ENCODE measurements around the gene CCDC149. TPM values are rescaled to one million over a fixed set of nuclear protein-coding genes. Genes with fewer than 3 reads are reported as not detected.

Gene CCDC149
- total and polyA plus RNA-seq, 8 donors, result 18.8 to 26.1 (median 22.0) TPM

DNA sequence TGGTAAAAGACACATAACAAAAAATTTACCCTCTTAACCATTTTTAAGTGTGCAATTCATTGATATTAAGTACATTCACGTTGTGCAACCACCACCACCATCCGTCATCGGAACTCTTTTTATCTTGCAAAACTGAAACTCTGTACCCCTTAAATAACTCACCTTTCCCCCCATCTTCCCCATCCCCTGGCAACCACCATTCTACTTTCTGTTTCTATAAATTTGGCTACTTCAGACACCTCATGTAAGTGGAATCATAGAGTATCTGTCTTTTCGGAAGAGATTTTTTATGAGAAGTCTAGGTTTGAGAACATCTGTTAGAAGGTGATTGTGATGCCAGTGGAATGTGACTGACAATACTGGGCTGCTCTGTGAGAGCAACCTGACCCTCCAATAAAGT lies 39.8 kb upstream of the CCDC149 start:
- ATAC-seq, result no peak
- Histone ChIP-seq H3K4me3 (no peak overlapping the region), H3K27ac (no peak overlapping the region), H3K27me3 (no peaks in the 10 kb centered on the region), H3K9me3 (peaks cover 0 to 13% of the 10 kb centered on the region in 2 donors), H3K36me3 (no peaks in the 10 kb centered on the region), H3K4me1 (no peaks in the 10 kb centered on the region)
- TF ChIP-seq, protein P1, sequence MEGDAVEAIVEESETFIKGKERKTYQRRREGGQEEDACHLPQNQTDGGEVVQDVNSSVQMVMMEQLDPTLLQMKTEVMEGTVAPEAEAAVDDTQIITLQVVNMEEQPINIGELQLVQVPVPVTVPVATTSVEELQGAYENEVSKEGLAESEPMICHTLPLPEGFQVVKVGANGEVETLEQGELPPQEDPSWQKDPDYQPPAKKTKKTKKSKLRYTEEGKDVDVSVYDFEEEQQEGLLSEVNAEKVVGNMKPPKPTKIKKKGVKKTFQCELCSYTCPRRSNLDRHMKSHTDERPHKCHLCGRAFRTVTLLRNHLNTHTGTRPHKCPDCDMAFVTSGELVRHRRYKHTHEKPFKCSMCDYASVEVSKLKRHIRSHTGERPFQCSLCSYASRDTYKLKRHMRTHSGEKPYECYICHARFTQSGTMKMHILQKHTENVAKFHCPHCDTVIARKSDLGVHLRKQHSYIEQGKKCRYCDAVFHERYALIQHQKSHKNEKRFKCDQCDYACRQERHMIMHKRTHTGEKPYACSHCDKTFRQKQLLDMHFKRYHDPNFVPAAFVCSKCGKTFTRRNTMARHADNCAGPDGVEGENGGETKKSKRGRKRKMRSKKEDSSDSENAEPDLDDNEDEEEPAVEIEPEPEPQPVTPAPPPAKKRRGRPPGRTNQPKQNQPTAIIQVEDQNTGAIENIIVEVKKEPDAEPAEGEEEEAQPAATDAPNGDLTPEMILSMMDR (IDR thresholded peaks at IDR 0.05), result no peak
- intact Hi-C loops (cut with DNase I), result no loop called here
- no peak for DNase-seq

DNA sequence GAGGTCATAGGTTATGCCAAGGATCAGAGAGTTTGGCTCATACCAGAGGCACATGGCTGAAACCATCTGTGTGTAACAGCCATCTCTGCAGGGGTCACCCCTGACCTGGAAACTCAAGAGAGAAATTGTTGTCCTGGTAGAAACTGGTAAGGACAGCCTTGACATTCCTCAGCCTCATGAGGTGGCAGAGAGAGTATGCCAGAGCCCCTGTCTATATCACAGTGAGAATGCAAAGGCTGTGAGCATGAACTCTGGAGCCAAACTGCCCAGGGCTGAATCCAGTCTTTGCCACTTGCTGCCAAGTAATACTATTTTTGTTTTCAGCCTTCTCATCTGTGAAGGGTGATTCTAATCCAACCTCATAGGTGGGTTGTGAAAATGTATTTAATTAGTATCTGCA lies 37.1 kb upstream of the CCDC149 start:
- H3K27me3 ChIP-seq, result no peaks in the 10 kb centered on the region
- H3K4me1 ChIP-seq, result no peaks in the 10 kb centered on the region
- peaks cover 0 to 19% of the 10 kb centered on the region in 2 donors for H3K9me3 ChIP-seq
- DNase-seq, result no peak
- no peaks in the 10 kb centered on the region for H3K36me3 ChIP-seq
- no peak overlapping the region for H3K27ac ChIP-seq
- intact Hi-C loops (cut with DNase I), result no loop called here
- no peak for ATAC-seq
- no peak overlapping the region for H3K4me3 ChIP-seq
- TF ChIP-seq, protein P1 (IDR thresholded peaks at IDR 0.05), result no peak

DNA sequence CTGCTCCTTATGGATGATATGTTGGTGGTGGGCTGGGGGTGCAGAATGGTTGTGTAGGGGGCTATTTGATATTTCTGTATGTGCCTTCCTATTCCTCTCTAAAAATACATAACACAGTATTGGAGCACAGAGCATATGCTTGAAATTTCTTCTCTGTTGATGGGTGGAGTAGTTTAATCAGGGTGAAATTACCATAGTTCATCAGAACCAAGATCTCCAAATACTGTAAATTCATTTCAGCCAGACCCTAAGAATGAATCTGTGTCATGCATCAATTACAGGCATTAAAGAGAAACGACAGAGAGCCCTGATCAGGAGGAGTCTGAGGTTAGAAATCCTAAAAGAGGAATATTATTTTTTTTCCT lies 25.1 kb upstream of the CCDC149 start:
- no peaks in the 10 kb centered on the region for H3K27me3 ChIP-seq
- H3K4me3 ChIP-seq, result no peak overlapping the region
- intact Hi-C loops (cut with DNase I), result no loop called here
- TF ChIP-seq, protein P1 (IDR thresholded peaks at IDR 0.05), result no peak
- ATAC-seq (no peak), DNase-seq (no peak)
- H3K27ac ChIP-seq, result no peak overlapping the region
- H3K36me3 ChIP-seq, result no peaks in the 10 kb centered on the region
- H3K9me3 ChIP-seq, result peaks cover 4 to 33% of the 10 kb centered on the region in 2 donors
- H3K4me1 ChIP-seq, result no peaks in the 10 kb centered on the region

DNA sequence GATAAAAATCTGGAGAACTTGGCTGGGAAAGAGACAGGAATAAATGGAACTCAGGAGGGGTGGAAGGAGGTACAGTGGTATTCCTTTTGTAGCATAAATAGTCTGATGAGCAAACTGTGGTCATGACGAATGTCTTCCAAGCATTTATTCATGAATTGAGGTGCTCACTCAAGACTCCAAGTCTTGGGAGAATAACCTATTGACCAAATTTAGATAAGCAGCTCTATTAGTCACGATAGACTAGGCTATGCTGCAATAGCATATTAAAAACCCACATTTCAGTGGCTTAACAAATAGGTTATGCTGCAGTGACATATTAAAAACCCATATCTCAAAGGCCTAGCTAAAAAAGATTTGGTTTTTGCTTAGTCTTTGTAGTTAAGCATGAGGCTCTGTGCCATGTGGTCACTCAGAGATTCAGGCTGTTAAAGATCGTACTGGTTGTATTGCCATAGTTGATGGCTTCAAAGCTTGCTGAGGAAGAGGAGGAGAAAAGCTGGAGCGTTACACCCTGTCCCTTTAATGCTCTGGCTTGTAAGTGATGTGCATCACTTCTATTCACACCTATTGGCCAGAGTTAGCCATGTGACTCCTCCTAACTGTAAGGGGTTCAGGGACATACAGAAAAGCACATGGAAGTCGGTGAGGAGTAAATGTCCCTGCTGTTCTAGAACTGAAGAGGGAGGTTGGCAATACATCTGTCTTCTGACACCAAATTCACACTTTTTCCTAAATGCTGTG lies 24.5 kb upstream of the CCDC149 start:
- no peaks in the 10 kb centered on the region for H3K36me3 ChIP-seq
- intact Hi-C loops (cut with DNase I), result no loop called here
- no peak overlapping the region for H3K4me3 ChIP-seq
- TF ChIP-seq, protein P1 (IDR thresholded peaks at IDR 0.05), result no peak
- H3K27me3 ChIP-seq, result no peaks in the 10 kb centered on the region
- H3K4me1 ChIP-seq, result no peaks in the 10 kb centered on the region
- H3K9me3 ChIP-seq, result peaks cover 4 to 33% of the 10 kb centered on the region in 2 donors
- no peak for ATAC-seq
- DNase-seq, result no peak
- no peak overlapping the region for H3K27ac ChIP-seq

DNA sequence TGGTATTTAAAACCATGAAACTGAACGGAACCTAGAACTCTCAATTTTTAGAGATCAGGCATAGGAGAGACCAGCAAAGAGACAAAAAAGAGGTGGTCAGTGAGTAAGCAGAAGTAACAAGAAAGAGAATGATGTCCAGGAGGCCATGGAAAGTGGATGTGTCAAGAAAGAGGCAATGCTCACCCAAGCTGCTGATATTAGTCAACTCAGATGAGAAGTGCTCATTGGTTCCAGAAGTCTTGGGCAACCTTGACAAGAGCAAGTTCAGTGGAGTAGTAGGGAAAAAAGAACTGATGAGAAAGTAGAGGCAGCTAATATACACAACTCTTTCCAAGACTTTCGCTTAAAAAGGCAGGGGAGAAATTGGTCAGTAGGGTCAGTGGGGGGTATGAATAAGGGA lies 23.0 kb upstream of the CCDC149 start:
- Histone ChIP-seq H3K4me3 (no peak overlapping the region), H3K4me1 (no peaks in the 10 kb centered on the region), H3K27me3 (no peaks in the 10 kb centered on the region), H3K9me3 (peaks cover 4 to 33% of the 10 kb centered on the region in 2 donors), H3K36me3 (no peaks in the 10 kb centered on the region), H3K27ac (no peak overlapping the region)
- ATAC-seq, result no peak
- TF ChIP-seq, protein P1 (IDR thresholded peaks at IDR 0.05), result no peak
- intact Hi-C loops (cut with DNase I), result no loop called here
- DNase-seq, result no peak

Data from left lung (tissue), 10 donors.